ENCODE data around the gene SNN. TPM values are rescaled to one million over a fixed set of nuclear protein-coding genes. Genes with fewer than 3 reads are reported as not detected.

SNN gene
- total and polyA plus RNA-seq, 4 donors, result 9.4 to 29.0 (median 18.9) TPM

DNA sequence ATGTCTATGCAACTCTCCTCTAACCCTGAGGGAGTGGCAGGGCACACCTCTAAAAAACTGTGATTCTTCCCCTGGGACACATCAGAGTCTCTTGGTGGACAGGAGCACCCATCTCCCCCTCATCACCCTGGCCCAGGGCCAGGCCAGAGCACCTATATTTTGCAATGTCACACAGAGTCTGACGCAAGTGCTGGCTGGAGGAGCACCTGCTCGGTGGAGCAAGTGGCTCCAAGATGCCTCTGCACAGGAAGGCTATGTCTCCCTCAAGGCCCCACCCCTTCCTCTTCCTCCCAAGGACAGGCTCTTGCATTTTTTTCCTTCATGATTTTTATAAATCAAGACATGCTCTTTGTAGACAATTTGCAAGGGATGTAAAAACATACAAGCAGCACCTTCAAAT, 13.3 kb downstream of the SNN start:
- TF ChIP-seq, protein P1, sequence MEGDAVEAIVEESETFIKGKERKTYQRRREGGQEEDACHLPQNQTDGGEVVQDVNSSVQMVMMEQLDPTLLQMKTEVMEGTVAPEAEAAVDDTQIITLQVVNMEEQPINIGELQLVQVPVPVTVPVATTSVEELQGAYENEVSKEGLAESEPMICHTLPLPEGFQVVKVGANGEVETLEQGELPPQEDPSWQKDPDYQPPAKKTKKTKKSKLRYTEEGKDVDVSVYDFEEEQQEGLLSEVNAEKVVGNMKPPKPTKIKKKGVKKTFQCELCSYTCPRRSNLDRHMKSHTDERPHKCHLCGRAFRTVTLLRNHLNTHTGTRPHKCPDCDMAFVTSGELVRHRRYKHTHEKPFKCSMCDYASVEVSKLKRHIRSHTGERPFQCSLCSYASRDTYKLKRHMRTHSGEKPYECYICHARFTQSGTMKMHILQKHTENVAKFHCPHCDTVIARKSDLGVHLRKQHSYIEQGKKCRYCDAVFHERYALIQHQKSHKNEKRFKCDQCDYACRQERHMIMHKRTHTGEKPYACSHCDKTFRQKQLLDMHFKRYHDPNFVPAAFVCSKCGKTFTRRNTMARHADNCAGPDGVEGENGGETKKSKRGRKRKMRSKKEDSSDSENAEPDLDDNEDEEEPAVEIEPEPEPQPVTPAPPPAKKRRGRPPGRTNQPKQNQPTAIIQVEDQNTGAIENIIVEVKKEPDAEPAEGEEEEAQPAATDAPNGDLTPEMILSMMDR (IDR thresholded peaks at IDR 0.05; ENCODE audit: control extremely low read depth, extremely low read depth), result no peak
- H3K4me1 ChIP-seq (ENCODE audit: control insufficient read depth in 5 of 5, insufficient read depth in 5 of 5, low read length in 5 of 5), result peaks cover 0 to 9% (median 3%) of the 10 kb centered on the region in 5 donors
- no peaks in the 10 kb centered on the region for H3K27me3 ChIP-seq (ENCODE audit: control insufficient read depth in 3 of 3, insufficient read depth in 3 of 3, low read length in 2 of 3)
- ATAC-seq (ENCODE audit: insufficient read depth, low FRiP score), result no peak
- H3K9ac ChIP-seq (ENCODE audit: insufficient read depth in 1 of 2, low read length in 2 of 2), result no peak overlapping the region
- H3K9me3 ChIP-seq (ENCODE audit: control insufficient read depth in 4 of 4, insufficient read depth in 3 of 4, low read length in 3 of 4), result no peaks in the 10 kb centered on the region
- peak overlapping the region in 1 of 2 donors; percentile 6 for H3K27ac ChIP-seq (ENCODE audit: low read depth in 1 of 2, low read length in 1 of 2)
- no peak overlapping the region for H3K4me3 ChIP-seq
- peaks cover 18 to 52% (median 43%) of the 10 kb centered on the region in 4 donors for H3K36me3 ChIP-seq (ENCODE audit: control insufficient read depth in 4 of 4, insufficient read depth in 4 of 4, low read length in 4 of 4)
- DNase-seq, result no peak
- WGBS, 2 donors, result 13 to 21% methylated on average over 2 of the region's 2 CpGs

DNA sequence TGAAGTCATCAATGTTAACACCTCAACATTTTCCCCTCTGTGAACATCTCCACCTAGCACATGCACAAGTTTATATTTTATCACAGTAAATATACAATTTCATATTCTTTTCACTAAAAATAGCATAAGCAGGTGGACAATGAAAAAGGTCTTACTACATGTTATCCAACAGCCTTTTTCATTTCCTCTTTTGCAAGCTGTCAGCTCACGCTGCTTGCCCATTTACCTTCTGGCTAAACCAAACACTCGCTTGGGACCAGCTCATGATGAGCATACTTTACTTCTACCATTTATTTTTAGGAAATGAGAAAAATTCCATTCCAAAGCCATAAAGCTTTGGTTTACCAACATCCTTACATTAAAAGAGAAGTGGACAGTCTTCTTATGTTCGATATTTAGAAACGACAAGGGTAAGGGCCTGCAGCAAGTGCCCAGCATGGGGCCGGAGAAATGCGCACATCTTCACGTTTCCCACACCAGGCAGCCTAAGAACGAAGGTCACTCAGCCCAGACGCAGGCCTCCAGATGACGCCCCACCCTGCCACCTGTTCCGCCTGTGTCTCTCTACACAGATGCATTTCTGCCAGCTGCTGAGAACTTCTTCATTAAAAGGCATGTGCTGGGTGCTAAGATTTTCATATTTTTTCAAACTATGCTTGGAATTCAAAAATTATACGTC, 13.9 kb downstream of the SNN start:
- Histone ChIP-seq H3K9me3 (ENCODE audit: control insufficient read depth in 4 of 4, insufficient read depth in 3 of 4, low read length in 3 of 4) (no peaks in the 10 kb centered on the region), H3K36me3 (ENCODE audit: control insufficient read depth in 4 of 4, insufficient read depth in 4 of 4, low read length in 4 of 4) (peaks cover 18 to 51% (median 41%) of the 10 kb centered on the region in 4 donors), H3K27me3 (ENCODE audit: control insufficient read depth in 3 of 3, insufficient read depth in 3 of 3, low read length in 2 of 3) (no peaks in the 10 kb centered on the region), H3K27ac (ENCODE audit: low read depth in 1 of 2, low read length in 1 of 2) (peak overlapping the region in 1 of 2 donors; percentile 21), H3K9ac (ENCODE audit: insufficient read depth in 1 of 2, low read length in 2 of 2) (no peak overlapping the region), H3K4me3 (no peak overlapping the region), H3K4me1 (ENCODE audit: control insufficient read depth in 5 of 5, insufficient read depth in 5 of 5, low read length in 5 of 5) (peaks cover 0 to 9% (median 7%) of the 10 kb centered on the region in 5 donors)
- WGBS, 2 donors, result 80 to 89% methylated on average over 12 of the region's 12 CpGs
- TF ChIP-seq, protein P1 (IDR thresholded peaks at IDR 0.05; ENCODE audit: control extremely low read depth, extremely low read depth), result no peak
- ATAC-seq (ENCODE audit: insufficient read depth, low FRiP score) (no peak), DNase-seq (no peak)

DNA sequence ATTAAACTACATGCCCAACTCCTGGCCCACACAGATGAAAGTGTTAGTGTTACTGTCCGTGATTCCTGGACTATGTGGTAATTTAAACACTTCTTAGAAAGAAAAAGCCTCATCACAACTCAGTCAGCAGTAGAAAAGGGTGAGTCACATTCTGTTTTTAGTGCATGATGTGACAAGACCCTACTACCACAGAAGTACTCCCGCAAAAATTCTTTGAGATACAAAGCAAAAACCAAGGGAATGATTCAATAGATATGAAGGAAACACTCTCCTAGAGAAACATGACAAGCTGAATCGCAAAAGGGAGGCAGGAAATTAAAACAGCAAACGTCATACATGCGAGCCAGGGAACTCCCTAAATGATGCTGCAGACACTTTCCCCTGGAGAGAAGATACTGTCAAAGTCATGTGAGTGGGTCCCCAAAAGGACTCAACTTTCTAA, 14.4 kb downstream of the SNN start:
- TF ChIP-seq, protein P1 (IDR thresholded peaks at IDR 0.05; ENCODE audit: control extremely low read depth, extremely low read depth), result no peak
- H3K4me3 ChIP-seq, result no peak overlapping the region
- WGBS, 2 donors, result 68 to 72% methylated on average over 5 of the region's 5 CpGs
- ATAC-seq (ENCODE audit: insufficient read depth, low FRiP score), result no peak
- H3K4me1 ChIP-seq (ENCODE audit: control insufficient read depth in 5 of 5, insufficient read depth in 5 of 5, low read length in 5 of 5), result peaks cover 0 to 9% (median 7%) of the 10 kb centered on the region in 5 donors
- H3K27ac ChIP-seq (ENCODE audit: low read depth in 1 of 2, low read length in 1 of 2), result peak overlapping the region in 1 of 2 donors; percentile 21
- H3K9ac ChIP-seq (ENCODE audit: insufficient read depth in 1 of 2, low read length in 2 of 2), result no peak overlapping the region
- DNase-seq, result no peak
- H3K27me3 ChIP-seq (ENCODE audit: control insufficient read depth in 3 of 3, insufficient read depth in 3 of 3, low read length in 2 of 3), result no peaks in the 10 kb centered on the region
- H3K9me3 ChIP-seq (ENCODE audit: control insufficient read depth in 4 of 4, insufficient read depth in 3 of 4, low read length in 3 of 4), result no peaks in the 10 kb centered on the region
- peaks cover 22 to 54% (median 40%) of the 10 kb centered on the region in 4 donors for H3K36me3 ChIP-seq (ENCODE audit: control insufficient read depth in 4 of 4, insufficient read depth in 4 of 4, low read length in 4 of 4)

Data from lung (tissue), 12 donors.